ENCODE results near the gene KRTAP5-8.

KRTAP5-8 gene

GRCh38 chr11:71499125-71499524, 38.7 kb upstream of the KRTAP5-8 start:
- H3K36me3 ChIP-seq (ENCODE audit: control insufficient read depth in 1 of 2, insufficient read depth in 2 of 2, low read length in 2 of 2): peaks cover 55 to 84% of the 10 kb centered on the region in 2 donors
- no peak overlapping the region for H3K27ac ChIP-seq (ENCODE audit: low read length)

GRCh38 chr11:71499546-71499945, 38.3 kb upstream of the KRTAP5-8 start:
- Histone ChIP-seq H3K9me3 (ENCODE audit: control insufficient read depth in 1 of 2, low read length in 2 of 2) (no peaks in the 10 kb centered on the region), H3K4me3 (ENCODE audit: low read depth in 1 of 2, low read length in 2 of 2) (no peak overlapping the region), H3K27me3 (ENCODE audit: low read depth, low read length) (no peaks in the 10 kb centered on the region), H3K4me1 (ENCODE audit: control insufficient read depth in 1 of 2, insufficient read depth in 2 of 2, low read length in 2 of 2) (no peaks in the 10 kb centered on the region), H3K27ac (ENCODE audit: low read length) (no peak overlapping the region), H3K36me3 (ENCODE audit: control insufficient read depth in 1 of 2, insufficient read depth in 2 of 2, low read length in 2 of 2) (peaks cover 56 to 84% of the 10 kb centered on the region in 2 donors)

More at GRCh38 chr11:71499125-71499524, 38.7 kb upstream of the KRTAP5-8 start:
- no peak overlapping the region for H3K4me3 ChIP-seq (ENCODE audit: low read depth in 1 of 2, low read length in 2 of 2)
- H3K4me1 ChIP-seq (ENCODE audit: control insufficient read depth in 1 of 2, insufficient read depth in 2 of 2, low read length in 2 of 2): no peaks in the 10 kb centered on the region
- no peaks in the 10 kb centered on the region for H3K9me3 ChIP-seq (ENCODE audit: control insufficient read depth in 1 of 2, low read length in 2 of 2)
- H3K27me3 ChIP-seq (ENCODE audit: low read depth, low read length): no peaks in the 10 kb centered on the region

- Histone ChIP-seq H3K36me3 (ENCODE audit: control insufficient read depth in 1 of 2, insufficient read depth in 2 of 2, low read length in 2 of 2) (peaks cover 49 to 79% of the 10 kb centered on the region in 2 donors), H3K9me3 (ENCODE audit: control insufficient read depth in 1 of 2, low read length in 2 of 2) (no peaks in the 10 kb centered on the region), H3K27ac (ENCODE audit: low read length) (no peak overlapping the region), H3K27me3 (ENCODE audit: low read depth, low read length) (no peaks in the 10 kb centered on the region), H3K4me3 (ENCODE audit: low read depth in 1 of 2, low read length in 2 of 2) (no peak overlapping the region), H3K4me1 (ENCODE audit: control insufficient read depth in 1 of 2, insufficient read depth in 2 of 2, low read length in 2 of 2) (no peaks in the 10 kb centered on the region)
These were observed 37.2 kb upstream of the KRTAP5-8 start for GRCh38 chr11:71500601-71501021.

- no peaks in the 10 kb centered on the region for H3K9me3 ChIP-seq (ENCODE audit: control insufficient read depth in 1 of 2, low read length in 2 of 2)
- no peak overlapping the region for H3K4me3 ChIP-seq (ENCODE audit: low read depth in 1 of 2, low read length in 2 of 2)
- no peaks in the 10 kb centered on the region for H3K27me3 ChIP-seq (ENCODE audit: low read depth, low read length)
- no peaks in the 10 kb centered on the region for H3K4me1 ChIP-seq (ENCODE audit: control insufficient read depth in 1 of 2, insufficient read depth in 2 of 2, low read length in 2 of 2)
- peaks cover 41 to 79% of the 10 kb centered on the region in 2 donors for H3K36me3 ChIP-seq (ENCODE audit: control insufficient read depth in 1 of 2, insufficient read depth in 2 of 2, low read length in 2 of 2)
- no peak overlapping the region for H3K27ac ChIP-seq (ENCODE audit: low read length)
These were observed 36.5 kb upstream of the KRTAP5-8 start for GRCh38 chr11:71501071-71501985.

- Histone ChIP-seq H3K4me1 (ENCODE audit: control insufficient read depth in 1 of 2, insufficient read depth in 2 of 2, low read length in 2 of 2) (no peaks in the 10 kb centered on the region), H3K27ac (ENCODE audit: low read length) (no peak overlapping the region), H3K36me3 (ENCODE audit: control insufficient read depth in 1 of 2, insufficient read depth in 2 of 2, low read length in 2 of 2) (peaks cover 38 to 78% of the 10 kb centered on the region in 2 donors)
These were observed 35.8 kb upstream of the KRTAP5-8 start for GRCh38 chr11:71502026-71502425.

GRCh38 chr11:71502871-71503435, 34.9 kb upstream of the KRTAP5-8 start:
- Histone ChIP-seq H3K4me3 (ENCODE audit: low read depth in 1 of 2, low read length in 2 of 2) (no peak overlapping the region), H3K27ac (ENCODE audit: low read length) (no peak overlapping the region), H3K4me1 (ENCODE audit: control insufficient read depth in 1 of 2, insufficient read depth in 2 of 2, low read length in 2 of 2) (no peaks in the 10 kb centered on the region), H3K9me3 (ENCODE audit: control insufficient read depth in 1 of 2, low read length in 2 of 2) (peaks cover 0 to 3% of the 10 kb centered on the region in 2 donors), H3K27me3 (ENCODE audit: low read depth, low read length) (no peaks in the 10 kb centered on the region), H3K36me3 (ENCODE audit: control insufficient read depth in 1 of 2, insufficient read depth in 2 of 2, low read length in 2 of 2) (peaks cover 29 to 71% of the 10 kb centered on the region in 2 donors)

More at GRCh38 chr11:71502026-71502425, 35.8 kb upstream of the KRTAP5-8 start:
- H3K4me3 ChIP-seq (ENCODE audit: low read depth in 1 of 2, low read length in 2 of 2): no peak overlapping the region
- H3K9me3 ChIP-seq (ENCODE audit: control insufficient read depth in 1 of 2, low read length in 2 of 2): no peaks in the 10 kb centered on the region
- H3K27me3 ChIP-seq (ENCODE audit: low read depth, low read length): no peaks in the 10 kb centered on the region

- Histone ChIP-seq H3K36me3 (ENCODE audit: control insufficient read depth in 1 of 2, insufficient read depth in 2 of 2, low read length in 2 of 2) (peaks cover 17 to 55% of the 10 kb centered on the region in 2 donors), H3K27ac (ENCODE audit: low read length) (no peak overlapping the region), H3K4me1 (ENCODE audit: control insufficient read depth in 1 of 2, insufficient read depth in 2 of 2, low read length in 2 of 2) (no peaks in the 10 kb centered on the region), H3K27me3 (ENCODE audit: low read depth, low read length) (no peaks in the 10 kb centered on the region), H3K9me3 (ENCODE audit: control insufficient read depth in 1 of 2, low read length in 2 of 2) (peaks cover 0 to 12% of the 10 kb centered on the region in 2 donors), H3K4me3 (ENCODE audit: low read depth in 1 of 2, low read length in 2 of 2) (no peak overlapping the region)
These were observed 33.3 kb upstream of the KRTAP5-8 start for GRCh38 chr11:71504531-71504930.

GRCh38 chr11:71505001-71505400, 32.8 kb upstream of the KRTAP5-8 start:
- Histone ChIP-seq H3K4me3 (ENCODE audit: low read depth in 1 of 2, low read length in 2 of 2) (no peak overlapping the region), H3K27me3 (ENCODE audit: low read depth, low read length) (no peaks in the 10 kb centered on the region), H3K9me3 (ENCODE audit: control insufficient read depth in 1 of 2, low read length in 2 of 2) (peaks cover 0 to 12% of the 10 kb centered on the region in 2 donors), H3K36me3 (ENCODE audit: control insufficient read depth in 1 of 2, insufficient read depth in 2 of 2, low read length in 2 of 2) (peaks cover 15 to 50% of the 10 kb centered on the region in 2 donors), H3K27ac (ENCODE audit: low read length) (no peak overlapping the region), H3K4me1 (ENCODE audit: control insufficient read depth in 1 of 2, insufficient read depth in 2 of 2, low read length in 2 of 2) (no peaks in the 10 kb centered on the region)

- peaks cover 4 to 19% of the 10 kb centered on the region in 2 donors for H3K9me3 ChIP-seq (ENCODE audit: control insufficient read depth in 1 of 2, low read length in 2 of 2)
- H3K4me3 ChIP-seq (ENCODE audit: low read depth in 1 of 2, low read length in 2 of 2): no peak overlapping the region
- H3K36me3 ChIP-seq (ENCODE audit: control insufficient read depth in 1 of 2, insufficient read depth in 2 of 2, low read length in 2 of 2): peaks cover 11 to 42% of the 10 kb centered on the region in 2 donors
- no peak overlapping the region for H3K27ac ChIP-seq (ENCODE audit: low read length)
- no peaks in the 10 kb centered on the region for H3K27me3 ChIP-seq (ENCODE audit: low read depth, low read length)
- no peaks in the 10 kb centered on the region for H3K4me1 ChIP-seq (ENCODE audit: control insufficient read depth in 1 of 2, insufficient read depth in 2 of 2, low read length in 2 of 2)
These were observed 32.0 kb upstream of the KRTAP5-8 start for GRCh38 chr11:71505781-71506180.

GRCh38 chr11:71507102-71507501, 30.7 kb upstream of the KRTAP5-8 start:
- Histone ChIP-seq H3K27ac (ENCODE audit: low read length) (no peak overlapping the region), H3K27me3 (ENCODE audit: low read depth, low read length) (no peaks in the 10 kb centered on the region), H3K4me1 (ENCODE audit: control insufficient read depth in 1 of 2, insufficient read depth in 2 of 2, low read length in 2 of 2) (no peaks in the 10 kb centered on the region), H3K9me3 (ENCODE audit: control insufficient read depth in 1 of 2, low read length in 2 of 2) (peaks cover 5 to 19% of the 10 kb centered on the region in 2 donors), H3K4me3 (ENCODE audit: low read depth in 1 of 2, low read length in 2 of 2) (no peak overlapping the region), H3K36me3 (ENCODE audit: control insufficient read depth in 1 of 2, insufficient read depth in 2 of 2, low read length in 2 of 2) (peaks cover 6 to 29% of the 10 kb centered on the region in 2 donors)
